ENCODE results near the gene TMEM52B. TPM values are rescaled to one million over a fixed set of nuclear protein-coding genes. Genes with fewer than 3 reads are reported as not detected.

TMEM52B gene
- total and polyA plus RNA-seq, 4 donors: 0.83 to 2.7 (median 1.9) TPM

DNA sequence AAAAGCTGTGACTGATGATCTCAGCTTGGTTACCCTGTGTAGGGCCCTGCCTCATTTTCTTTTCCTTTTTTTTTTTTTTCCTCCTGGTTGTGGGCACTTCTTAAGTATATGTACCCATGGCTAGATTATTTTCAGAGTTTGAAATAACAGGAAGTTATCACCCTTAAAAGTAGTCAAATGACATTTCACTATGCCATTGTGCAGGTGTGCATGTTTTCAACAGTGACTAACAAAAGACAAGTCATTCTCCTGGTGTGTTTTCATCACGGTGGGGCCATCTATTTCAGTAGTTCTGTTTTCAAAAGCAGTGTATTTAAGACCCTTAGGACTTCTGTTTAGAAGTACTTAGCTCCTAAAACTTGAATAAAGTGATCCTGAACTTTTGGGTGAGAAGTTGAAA is 48.8 kb downstream of the TMEM52B start:
- Histone ChIP-seq H3K27ac (ENCODE audit: low read depth, low read length) (no peak overlapping the region), H3K4me1 (ENCODE audit: control insufficient read depth, insufficient read depth, low read length) (no peaks in the 10 kb centered on the region), H3K27me3 (ENCODE audit: control insufficient read depth, insufficient read depth, low read length) (no peaks in the 10 kb centered on the region), H3K4me3 (ENCODE audit: low read depth, low read length) (no peak overlapping the region), H3K9me3 (ENCODE audit: control insufficient read depth, insufficient read depth, low read length) (no peaks in the 10 kb centered on the region), H3K36me3 (ENCODE audit: control insufficient read depth, insufficient read depth, low read length) (peaks cover 7% of the 10 kb centered on the region)
- no peak for DNase-seq (ENCODE audit: low read depth in 4 of 6, low spot score in 6 of 6)
- 56% methylated on average over 1 of the region's 1 CpG for WGBS (ENCODE audit: insufficient coverage)

DNA sequence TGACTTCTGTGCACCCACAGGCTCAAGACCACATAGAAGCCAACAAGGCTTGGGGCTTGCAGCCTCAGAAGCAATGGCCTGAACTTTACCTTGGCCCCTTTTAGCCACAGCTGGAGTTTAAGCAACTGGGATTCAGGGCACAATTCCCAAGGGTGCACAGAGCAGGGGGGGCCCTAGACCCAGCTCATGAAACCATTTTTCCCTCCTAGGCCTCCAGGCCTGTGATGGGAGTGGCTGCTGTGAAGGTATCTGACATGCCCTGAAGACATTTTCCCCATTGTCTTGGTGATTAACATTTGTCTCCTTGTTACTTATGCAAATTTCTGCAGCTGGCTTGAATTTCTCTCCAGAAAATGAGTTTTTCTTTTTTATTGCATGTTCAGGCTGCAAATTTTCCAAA is 55.7 kb downstream of the TMEM52B start:
- H3K4me1 ChIP-seq (ENCODE audit: control insufficient read depth, insufficient read depth, low read length): no peaks in the 10 kb centered on the region
- H3K9me3 ChIP-seq (ENCODE audit: control insufficient read depth, insufficient read depth, low read length): peaks cover 6% of the 10 kb centered on the region
- no peak overlapping the region for H3K4me3 ChIP-seq (ENCODE audit: low read depth, low read length)
- H3K27me3 ChIP-seq (ENCODE audit: control insufficient read depth, insufficient read depth, low read length): no peaks in the 10 kb centered on the region
- H3K36me3 ChIP-seq (ENCODE audit: control insufficient read depth, insufficient read depth, low read length): no peaks in the 10 kb centered on the region
- DNase-seq (ENCODE audit: low read depth in 4 of 6, low spot score in 6 of 6): no peak
- no peak overlapping the region for H3K27ac ChIP-seq (ENCODE audit: low read depth, low read length)

DNA sequence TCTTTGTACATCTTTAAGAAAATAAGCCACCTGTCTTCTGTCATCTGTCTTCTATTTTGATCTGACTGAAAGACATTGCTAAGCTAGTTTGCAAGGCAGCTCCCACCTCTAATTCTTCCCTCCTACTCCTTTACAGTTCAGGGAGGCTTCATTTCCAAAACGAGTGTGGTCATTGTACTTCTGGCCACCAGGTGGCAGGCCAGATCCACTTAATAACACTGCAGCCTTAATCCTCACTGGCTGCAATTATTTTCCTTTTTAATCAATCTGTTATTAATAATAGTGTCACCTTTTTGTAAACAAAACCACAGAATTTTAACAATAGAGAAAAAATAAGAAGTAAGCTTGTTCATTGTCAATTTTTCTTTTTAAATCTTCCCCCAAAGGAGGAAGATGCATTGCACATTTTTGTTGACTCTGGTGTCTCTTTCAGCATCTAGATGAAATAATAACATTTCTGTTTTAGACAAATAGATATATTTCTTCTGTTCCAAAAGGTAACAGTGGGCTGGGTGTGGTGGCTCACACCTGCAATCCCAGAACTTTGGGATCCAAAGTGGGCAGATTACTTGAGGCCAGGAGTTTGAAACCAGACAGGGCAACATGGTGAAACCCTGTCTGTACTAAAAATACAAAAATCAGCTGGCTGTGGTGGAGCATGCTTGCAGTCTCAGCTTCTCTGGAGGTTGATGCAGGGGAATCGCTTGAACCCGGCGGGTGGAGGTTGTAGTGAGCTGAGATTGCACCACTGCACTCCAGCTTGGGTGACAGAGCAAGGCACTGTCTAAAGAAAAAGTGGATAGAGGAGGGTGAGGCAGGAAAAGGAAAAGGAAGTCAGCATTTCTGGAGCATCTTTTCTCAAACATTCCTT is 57.2 kb downstream of the TMEM52B start:
- H3K9me3 ChIP-seq (ENCODE audit: control insufficient read depth, insufficient read depth, low read length): peaks cover 6% of the 10 kb centered on the region
- no peaks in the 10 kb centered on the region for H3K27me3 ChIP-seq (ENCODE audit: control insufficient read depth, insufficient read depth, low read length)
- WGBS (ENCODE audit: insufficient coverage): 63% methylated on average over 4 of the region's 4 CpGs
- DNase-seq (ENCODE audit: low read depth in 4 of 6, low spot score in 6 of 6): peak in 3 of 6 donors; percentile 27 to 80 (median 64)
- H3K4me3 ChIP-seq (ENCODE audit: low read depth, low read length): no peak overlapping the region
- H3K4me1 ChIP-seq (ENCODE audit: control insufficient read depth, insufficient read depth, low read length): no peaks in the 10 kb centered on the region
- no peak overlapping the region for H3K27ac ChIP-seq (ENCODE audit: low read depth, low read length)
- H3K36me3 ChIP-seq (ENCODE audit: control insufficient read depth, insufficient read depth, low read length): no peaks in the 10 kb centered on the region

GRCh38 chr12:10236720-10237119 is 57.9 kb downstream of the TMEM52B start:
- H3K9me3 ChIP-seq (ENCODE audit: control insufficient read depth, insufficient read depth, low read length): peaks cover 6% of the 10 kb centered on the region
- no CpG with 5 or more reads among the region's 1 CpG for WGBS (ENCODE audit: insufficient coverage)
- DNase-seq (ENCODE audit: low read depth in 4 of 6, low spot score in 6 of 6): no peak
- H3K27ac ChIP-seq (ENCODE audit: low read depth, low read length): no peak overlapping the region
- H3K4me3 ChIP-seq (ENCODE audit: low read depth, low read length): no peak overlapping the region
- H3K4me1 ChIP-seq (ENCODE audit: control insufficient read depth, insufficient read depth, low read length): no peaks in the 10 kb centered on the region
- no peaks in the 10 kb centered on the region for H3K36me3 ChIP-seq (ENCODE audit: control insufficient read depth, insufficient read depth, low read length)
- H3K27me3 ChIP-seq (ENCODE audit: control insufficient read depth, insufficient read depth, low read length): no peaks in the 10 kb centered on the region

- Histone ChIP-seq H3K4me3 (ENCODE audit: low read depth, low read length) (no peak overlapping the region), H3K36me3 (ENCODE audit: control insufficient read depth, insufficient read depth, low read length) (no peaks in the 10 kb centered on the region), H3K4me1 (ENCODE audit: control insufficient read depth, insufficient read depth, low read length) (no peaks in the 10 kb centered on the region), H3K27me3 (ENCODE audit: control insufficient read depth, insufficient read depth, low read length) (no peaks in the 10 kb centered on the region), H3K27ac (ENCODE audit: low read depth, low read length) (no peak overlapping the region), H3K9me3 (ENCODE audit: control insufficient read depth, insufficient read depth, low read length) (peaks cover 6% of the 10 kb centered on the region)
- 100% methylated on average over 1 of the region's 1 CpG for WGBS (ENCODE audit: insufficient coverage)
- DNase-seq (ENCODE audit: low read depth in 4 of 6, low spot score in 6 of 6): no peak
Measured at GRCh38 chr12:10238526-10238925, 59.7 kb downstream of the TMEM52B start.

DNA sequence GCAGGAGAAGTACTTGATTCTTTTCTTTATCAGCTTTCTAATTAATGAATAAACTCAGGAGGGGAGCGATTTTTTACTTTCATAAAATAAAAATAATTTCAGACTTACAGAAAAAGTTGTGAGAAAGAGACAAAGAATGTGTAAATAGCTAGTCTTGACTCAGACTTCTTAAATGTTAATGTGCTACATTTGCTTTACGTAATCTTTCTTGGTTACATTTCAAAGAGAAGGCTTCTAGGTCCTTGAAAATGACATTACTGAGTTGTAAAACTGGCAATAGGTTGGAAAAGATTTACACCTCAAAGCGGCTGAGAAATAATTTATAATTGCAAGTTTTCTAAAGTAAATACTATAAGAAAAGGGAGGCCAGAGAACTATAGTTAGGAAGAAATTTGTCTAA is 62.5 kb downstream of the TMEM52B start:
- Histone ChIP-seq H3K9me3 (ENCODE audit: control insufficient read depth, insufficient read depth, low read length) (no peaks in the 10 kb centered on the region), H3K4me1 (ENCODE audit: control insufficient read depth, insufficient read depth, low read length) (no peaks in the 10 kb centered on the region), H3K27ac (ENCODE audit: low read depth, low read length) (no peak overlapping the region), H3K27me3 (ENCODE audit: control insufficient read depth, insufficient read depth, low read length) (no peaks in the 10 kb centered on the region), H3K36me3 (ENCODE audit: control insufficient read depth, insufficient read depth, low read length) (no peaks in the 10 kb centered on the region), H3K4me3 (ENCODE audit: low read depth, low read length) (no peak overlapping the region)
- DNase-seq (ENCODE audit: low read depth in 4 of 6, low spot score in 6 of 6): no peak
- 80% methylated on average over 1 of the region's 3 CpGs for WGBS (ENCODE audit: insufficient coverage)

Other genes with a start within 250 kb of the TMEM52B start
- under 1 TPM in 1 of 2 donors, not detected in 1; 0.17 TPM for gene CLEC2A, start 246.7 kb upstream of the TMEM52B start, total RNA-seq
- not detected for gene CLEC2A, start 246.7 kb upstream of the TMEM52B start, polyA plus RNA-seq (ENCODE audit: insufficient read length in 2 of 2)
- 10 to 100 TPM in 1 of 2 donors, under 1 TPM in 1; 0.33 to 10.8 TPM for gene CLEC12A, start 207.6 kb upstream of the TMEM52B start, total RNA-seq
- gene CLEC12A, start 207.6 kb upstream of the TMEM52B start, polyA plus RNA-seq (ENCODE audit: insufficient read length in 2 of 2): 1 to 10 TPM in 1 of 2 donors, under 1 TPM in 1; 0.75 to 1.6 TPM
- under 1 TPM; 0.50 to 0.69 TPM for gene CLEC1B, start 179.9 kb upstream of the TMEM52B start, total RNA-seq
- under 1 TPM in 1 of 2 donors, not detected in 1; 0.30 TPM for gene CLEC1B, start 179.9 kb upstream of the TMEM52B start, polyA plus RNA-seq (ENCODE audit: insufficient read length in 2 of 2)
- gene CLEC12B, start 168.4 kb upstream of the TMEM52B start, total RNA-seq: 1 to 10 TPM in 1 of 2 donors, not detected in 1; 1.2 TPM
- under 1 TPM in 1 of 2 donors, not detected in 1; 0.06 TPM for gene CLEC12B, start 168.4 kb upstream of the TMEM52B start, polyA plus RNA-seq (ENCODE audit: insufficient read length in 2 of 2)
- gene CLEC9A, start 148.3 kb upstream of the TMEM52B start, total RNA-seq: under 1 TPM; 0.28 to 0.59 TPM
- gene CLEC9A, start 148.3 kb upstream of the TMEM52B start, polyA plus RNA-seq (ENCODE audit: insufficient read length in 2 of 2): under 1 TPM in 1 of 2 donors, not detected in 1; 0.30 TPM
- gene CLEC1A, start 80.0 kb upstream of the TMEM52B start, total RNA-seq: 10 to 100 TPM in 1 of 2 donors, 1 to 10 TPM in 1; 6.9 to 14.9 TPM
- 1 to 10 TPM; 2.5 to 6.3 TPM for gene CLEC1A, start 80.0 kb upstream of the TMEM52B start, polyA plus RNA-seq (ENCODE audit: insufficient read length in 2 of 2)
- gene CLEC7A, start 48.8 kb upstream of the TMEM52B start, total RNA-seq: 1 to 10 TPM; 4.7 to 9.9 TPM
- 1 to 10 TPM; 2.5 to 4.4 TPM for gene CLEC7A, start 48.8 kb upstream of the TMEM52B start, polyA plus RNA-seq (ENCODE audit: insufficient read length in 2 of 2)
- 10 to 100 TPM in 1 of 2 donors, 1 to 10 TPM in 1; 6.3 to 27.2 TPM for gene OLR1, start 6.9 kb upstream of the TMEM52B start, total RNA-seq
- 10 to 100 TPM; 16.0 to 26.8 TPM for gene OLR1, start 6.9 kb upstream of the TMEM52B start, polyA plus RNA-seq (ENCODE audit: insufficient read length in 2 of 2)
- gene GABARAPL1, start 33.8 kb downstream of the TMEM52B start, total RNA-seq: 100 to 1,000 TPM; 115 to 185 TPM
- gene GABARAPL1, start 33.8 kb downstream of the TMEM52B start, polyA plus RNA-seq (ENCODE audit: insufficient read length in 2 of 2): 100 to 1,000 TPM; 186 to 199 TPM
- 1 to 10 TPM in 1 of 2 donors, under 1 TPM in 1; 0.83 to 1.4 TPM for gene KLRD1, start 128.8 kb downstream of the TMEM52B start, total RNA-seq
- gene KLRD1, start 128.8 kb downstream of the TMEM52B start, polyA plus RNA-seq (ENCODE audit: insufficient read length in 2 of 2): under 1 TPM; 0.10 to 0.41 TPM
- 10 to 100 TPM in 1 of 2 donors, 1 to 10 TPM in 1; 4.6 to 10.1 TPM for gene KLRK1, start 211.0 kb downstream of the TMEM52B start, total RNA-seq
- 1 to 10 TPM; 2.1 to 4.8 TPM for gene KLRK1, start 211.0 kb downstream of the TMEM52B start, polyA plus RNA-seq (ENCODE audit: insufficient read length in 2 of 2)
- 1 to 10 TPM; 3.2 to 7.7 TPM for gene KLRC4, start 230.7 kb downstream of the TMEM52B start, total RNA-seq
- gene KLRC4, start 230.7 kb downstream of the TMEM52B start, polyA plus RNA-seq (ENCODE audit: insufficient read length in 2 of 2): 1 to 10 TPM; 3.8 to 4.2 TPM
- gene KLRC3, start 241.6 kb downstream of the TMEM52B start, total RNA-seq: 10 to 100 TPM in 1 of 2 donors, 1 to 10 TPM in 1; 6.7 to 26.4 TPM
- 10 to 100 TPM in 1 of 2 donors, 1 to 10 TPM in 1; 5.3 to 10.4 TPM for gene KLRC3, start 241.6 kb downstream of the TMEM52B start, polyA plus RNA-seq (ENCODE audit: insufficient read length in 2 of 2)

Data from spinal cord (tissue), 10 donors.